Endothelial cell of umbilical vein (primary cell): ENCODE data around the gene RNF217. TPM values are rescaled to one million over a fixed set of nuclear protein-coding genes. Genes with fewer than 3 reads are reported as not detected.

Source experiments
- BruUV-seq: library from RNA; stranded (reverse); fragments of 400-500 nt; replicated peaks from 2 replicates; lab custom pipeline; 2021; lab: Mats Ljungman, UMichigan
- CTCF ChIA-PET: fragments of 300-600, 350-600 bp; sonication (Branson Sonifier 250); formaldehyde crosslinking; loops from one replicate; lab custom pipeline; 2021; ENCODE audit warnings: antibody characterized with exemption, inconsistent platforms; lab: Charles Lee
- POLR2A ChIA-PET: fragments of 300-600, 350-600 bp; sonication (Branson Sonifier 250); formaldehyde crosslinking; loops from one replicate; lab custom pipeline; 2021; ENCODE audit warnings: antibody characterized with exemption, inconsistent platforms; lab: Charles Lee
- DNase-seq: peaks from one replicate; pipeline ENCODE4 v3.0.0-alpha.2; 2011; ENCODE audit warnings: low read depth, low spot score
- FAIRE-seq: peaks from 2 replicates; lab custom pipeline; 2011; peaks lifted over from hg19 to GRCh38; lab: Jason Lieb, UNC
- H2AFZ ChIP-seq: 2 replicates; pipeline ENCODE4 v1.6.0; 2012; ENCODE audit warnings: low read depth, low read length, control low read depth, inconsistent platforms
- H3K27ac ChIP-seq: 2 replicates; pipeline ENCODE4 v1.5.1; 2011; ENCODE audit warnings: low read depth, mild to moderate bottlenecking, control low read depth, low read length, moderate library complexity; ENCODE audit not compliant: insufficient read depth
- H3K27me3 ChIP-seq, 2 experiments: 2 replicates each; pipeline versions ENCODE4 v1.6.0 to v1.6.1; 2011; ENCODE audit warnings: low read length in 2 of 2, mixed read lengths in 1 of 2; ENCODE audit not compliant: control insufficient read depth in 2 of 2, insufficient read depth in 2 of 2
- H3K36me3 ChIP-seq, 2 experiments: 2 replicates in 1 of 2; 3 replicates in 1 of 2; pipeline ENCODE4 v1.5.1; 2011; ENCODE audit warnings: low read length in 2 of 2, mild to moderate bottlenecking in 1 of 2, moderate library complexity in 1 of 2; ENCODE audit not compliant: control insufficient read depth in 2 of 2, insufficient read depth in 2 of 2; ENCODE audit errors: extremely low read depth in 1 of 2
- H3K4me1 ChIP-seq: 3 replicates; pipeline ENCODE4 v1.5.1; 2011; ENCODE audit warnings: mild to moderate bottlenecking, low read length; ENCODE audit not compliant: control insufficient read depth, insufficient read depth; ENCODE audit errors: extremely low read depth
- H3K4me2 ChIP-seq: 2 replicates; pipeline ENCODE4 v1.6.1; 2011; ENCODE audit warnings: low read length, control low read depth, mixed read lengths; ENCODE audit not compliant: insufficient read depth
- H3K4me3 ChIP-seq, 3 experiments: fragments of 200-600 bp in 1 of 3; sonication (generic), shearing (Covaris generic) in 1 of 3; replicated peaks in 1 of 3; 2 replicates each; pipeline ENCODE4 v1.5.1; 2011 to 2016; ENCODE audit warnings: control low read depth in 3 of 3, low read length in 3 of 3, mild to moderate bottlenecking in 2 of 3, inconsistent platforms in 1 of 3, low read depth in 1 of 3, moderate library complexity in 1 of 3; ENCODE audit not compliant: insufficient read depth in 1 of 3
- H3K79me2 ChIP-seq: 2 replicates; pipeline ENCODE4 v1.6.0; 2012; ENCODE audit warnings: low read length, inconsistent platforms; ENCODE audit not compliant: control insufficient read depth, insufficient read depth
- H3K9ac ChIP-seq: replicated peaks from 2 replicates; pipeline ENCODE3; 2011; ENCODE audit warnings: low read length, control low read depth; ENCODE audit not compliant: insufficient read depth; ENCODE audit errors: extremely low read depth
- H3K9me1 ChIP-seq: replicated peaks from 3 replicates; pipeline ENCODE4 v1.6.0; 2011; ENCODE audit warnings: mild to moderate bottlenecking, low read length; ENCODE audit not compliant: control insufficient read depth, insufficient read depth; ENCODE audit errors: extremely low read depth
- H3K9me3 ChIP-seq: replicated peaks from 2 replicates; pipeline ENCODE4 v1.5.1; 2012; ENCODE audit warnings: low read length, inconsistent platforms; ENCODE audit not compliant: control insufficient read depth, insufficient read depth
- H4K20me1 ChIP-seq: replicated peaks from 2 replicates; pipeline ENCODE3; 2011; ENCODE audit warnings: mild to moderate bottlenecking, low read length; ENCODE audit not compliant: control insufficient read depth, insufficient read depth; ENCODE audit errors: extremely low read depth
- CTCF ChIP-seq, 2 donors: IDR thresholded peaks; 1 replicate in 1 of 2; 2 replicates in 1 of 2; pipeline ENCODE4 v1.5.1; 2011; ENCODE audit warnings: low read length in 2 of 2, mild to moderate bottlenecking in 2 of 2, moderate library complexity in 2 of 2, control low read depth in 1 of 2, inconsistent platforms in 1 of 2, low read depth in 1 of 2; ENCODE audit not compliant: insufficient read depth in 1 of 2; ENCODE audit errors: extremely low read depth in 1 of 2
- EZH2 ChIP-seq: IDR thresholded peaks from 2 replicates; pipeline ENCODE4 v1.6.1; 2012; ENCODE audit warnings: borderline replicate concordance, low read depth, mild to moderate bottlenecking, moderate library complexity, low read length, inconsistent platforms; ENCODE audit not compliant: severe bottlenecking
- FOS ChIP-seq: IDR thresholded peaks from 2 replicates; pipeline ENCODE4 v1.6.1; 2011; ENCODE audit warnings: mild to moderate bottlenecking, low read length, moderate library complexity, borderline replicate concordance; ENCODE audit not compliant: insufficient read depth
- GATA2 ChIP-seq: IDR thresholded peaks from 2 replicates; pipeline ENCODE4 v1.7.0; 2011; ENCODE audit warnings: low read depth, mild to moderate bottlenecking, moderate library complexity, mixed read lengths, low read length; ENCODE audit not compliant: insufficient read length, insufficient read depth
- JUN ChIP-seq: IDR thresholded peaks from 2 replicates; pipeline ENCODE4 v1.6.1; 2011; ENCODE audit warnings: borderline replicate concordance, low read depth; ENCODE audit not compliant: insufficient read length, insufficient read depth
- MAX ChIP-seq: IDR thresholded peaks from 2 replicates; pipeline ENCODE4 v1.6.1; 2011; ENCODE audit not compliant: insufficient read depth, insufficient read length
- MYC ChIP-seq: IDR thresholded peaks from one replicate; pipeline ENCODE4 v1.6.1; 2011; ENCODE audit warnings: mild to moderate bottlenecking, low read depth, low read length
- POLR2A ChIP-seq: IDR thresholded peaks from 2 replicates; pipeline ENCODE4 v1.6.1; 2012; ENCODE audit warnings: low read depth, mild to moderate bottlenecking, control low read depth, low read length
- POLR2AphosphoS5 ChIP-seq: IDR thresholded peaks from 2 replicates; pipeline ENCODE4 v1.6.1; 2012; ENCODE audit warnings: low read depth, mild to moderate bottlenecking, control low read depth, low read length, moderate library complexity; ENCODE audit not compliant: insufficient read depth
- dilution Hi-C: fragments of 300-500 bp; cut with MboI; formaldehyde crosslinking; loops from one replicate; pipeline ENCODE4 v1.15.0; 2019; ENCODE audit warnings: low sequenced_read_pairs; ENCODE audit not compliant: extremely low pct_ligation_motif_present
- intact Hi-C: fragments of 100-400 bp; cut with micrococcal nuclease; formaldehyde crosslinking; loops from one replicate; pipeline ENCODE4 v1.10.0; 2022
- polyA plus RNA-seq, 4 experiments: library from polyadenylated mRNA; depleted of rRNA in 3 of 4; stranded (reverse) in 3 of 4; unstranded in 1 of 4; fragments of >200 nt; gene quantifications; 2 replicates each; pipeline versions ENCODE4 v1.2.1 to v1.2.3, GENCODE V29; 2011 to 2012; ENCODE audit warnings: missing spikeins in 1 of 4
- total RNA-seq: library from RNA; stranded (reverse); gene quantifications from 2 replicates; pipeline ENCODE4 v1.2.3, GENCODE V29; 2021

The RNF217 gene
- total and polyA plus RNA-seq, 2 donors (not counting 3 experiments of a cell fraction or from before 2014, with no cell fraction given): 8.8 to 32.5 TPM

- Histone ChIP-seq H3K4me1 (no peaks in the 10 kb centered on the region), H4K20me1 (no peaks in the 10 kb centered on the region), H3K27me3 (no peaks in the 10 kb centered on the region), H3K79me2 (no peaks in the 10 kb centered on the region), H2AFZ (no peak overlapping the region), H3K9ac (no peak overlapping the region), H3K27ac (no peak overlapping the region), H3K4me3 (no peak overlapping the region), H3K9me1 (no peaks in the 10 kb centered on the region), H3K4me2 (no peak overlapping the region), H3K36me3 (peaks cover 0 to 2% of the 10 kb centered on the region in 2 experiments), H3K9me3 (no peaks in the 10 kb centered on the region)
- dilution Hi-C loops: no loop called here
- DNase-seq (no peak), FAIRE-seq (no peak)
- intact Hi-C loops: no loop called here
- TF ChIP-seq GATA2 (no peak), POLR2AphosphoS5 (no peak), POLR2A (no peak), CTCF (IDR thresholded peaks at IDR 0.05; ENCODE audit: extremely low read depth in 1 of 2, insufficient read depth in 1 of 2, low read depth in 1 of 2, low read length in 2 of 2) (no peak), FOS (no peak), MYC (no peak), MAX (no peak), EZH2 (no peak), JUN (no peak)
- BruUV-seq: no TSS peak
- ChIA-PET CTCF (interaction anchor here (1.1 kb wide), 1 partner anchor 28 kb away, joined by 3 read pairs; no protein-coding TSS in a partner anchor), POLR2A (no interaction called here)
Measured at GRCh38 chr6:125050663-125051318, 88.6 kb downstream of the RNF217 start.
